Measurements from ENCODE around the gene DNAH7. TPM values are rescaled to one million over a fixed set of nuclear protein-coding genes. Genes with fewer than 3 reads are reported as not detected.

Gene DNAH7
- total and polyA plus RNA-seq, 9 of the 15 experiments (the other 6 are each of a cell fraction or from before 2014, with no cell fraction given): 0.03 to 0.42 (median 0.18) TPM

DNA sequence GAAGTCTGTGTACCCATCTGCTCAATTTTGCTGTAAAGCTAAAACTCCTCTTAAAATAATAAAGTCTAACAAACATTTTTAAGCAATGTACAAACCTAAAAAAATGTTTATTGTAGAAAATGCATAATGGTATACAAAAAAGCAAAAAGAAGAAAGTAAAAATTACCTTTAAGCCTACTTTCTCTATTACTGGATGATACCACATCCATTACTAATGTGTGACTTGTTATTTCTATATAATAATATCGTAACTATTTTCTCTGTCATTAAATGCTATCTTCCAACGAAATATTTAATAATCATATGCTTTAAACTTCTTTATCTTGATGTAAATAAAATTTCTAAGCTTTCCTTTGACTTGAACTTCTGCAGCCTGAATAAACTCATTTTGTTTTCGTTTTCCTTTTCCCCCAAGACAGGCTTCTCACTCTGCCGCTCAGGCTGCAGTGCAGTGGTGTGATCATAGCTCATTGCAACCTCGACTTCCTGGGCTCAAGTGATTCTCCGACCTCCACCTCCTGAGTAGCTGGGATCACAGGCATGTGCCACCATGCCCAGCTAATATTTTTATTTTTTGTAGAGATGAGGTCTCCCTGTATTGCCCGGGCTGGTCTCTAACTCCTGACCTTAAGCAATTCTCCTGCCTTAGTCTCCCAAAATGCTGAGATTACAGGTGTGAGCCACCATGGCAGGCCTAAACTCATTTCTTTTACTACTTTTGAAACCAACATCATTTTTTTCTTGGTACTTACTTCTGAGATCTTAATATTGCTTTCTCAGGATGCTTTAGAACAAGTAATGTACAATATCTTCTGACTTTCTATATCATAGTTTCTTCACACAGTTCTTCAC lies 18.1 kb upstream of the DNAH7 start:
- H4K20me1 ChIP-seq (replicated peaks; ENCODE audit: control insufficient read depth, insufficient read depth, low read length): no peaks in the 10 kb centered on the region
- H3K9me3 ChIP-seq (replicated peaks; ENCODE audit: control insufficient read depth, insufficient read depth, low read depth, low read length): no peaks in the 10 kb centered on the region; the same call in 1 of the 2 replicates
- ChIA-PET POLR2A (no interaction called here), CTCF (ENCODE audit: low intra/inter-chr PET ratio) (no interaction called here)
- WGBS (ENCODE audit: insufficient coverage, low coverage, missing lambda C conversion rate): 40% methylated on average over 7 of the region's 7 CpGs
- no peaks in the 10 kb centered on the region for H3K36me3 ChIP-seq (ENCODE audit: control insufficient read depth, insufficient read depth, low read length)
- no peaks in the 10 kb centered on the region for H3K79me2 ChIP-seq (ENCODE audit: control insufficient read depth, insufficient read depth, low read length)
- no peak overlapping the region for H3K4me2 ChIP-seq (ENCODE audit: insufficient read depth, low read length)
- H3K4me3 ChIP-seq: no peak overlapping the region
- intact Hi-C loops (cut with micrococcal nuclease) (no loop called here), in situ Hi-C loops (cut with MboI) (no loop called here)
- H3K27me3 ChIP-seq (ENCODE audit: control insufficient read depth in 2 of 2, insufficient read depth in 2 of 2, low read length in 2 of 2): no peaks in the 10 kb centered on the region
- no peak overlapping the region for H3K27ac ChIP-seq (ENCODE audit: extremely low read depth, low read depth, low read length)
- no TSS peak for BruUV-seq (replicated peaks)
- FAIRE-seq (no peak), DNase-seq (ENCODE audit: extremely low read depth in 1 of 4, low spot score in 3 of 4) (no peak), ATAC-seq (no peak)
- H2AFZ ChIP-seq (ENCODE audit: low read depth, low read length): no peak overlapping the region
- no peaks in the 10 kb centered on the region for H3K9me1 ChIP-seq (ENCODE audit: control insufficient read depth, insufficient read depth, low read length)
- H3K9ac ChIP-seq (ENCODE audit: insufficient read depth in 1 of 2, low read depth in 2 of 2, low read length in 2 of 2): no peak overlapping the region
- H3K4me1 ChIP-seq (replicated peaks in 1 of 2; ENCODE audit: control insufficient read depth in 2 of 2, insufficient read depth in 2 of 2, low read length in 2 of 2): no peaks in the 10 kb centered on the region
- TF ChIP-seq HMG20A (CRISPR knock-in tag; conservative IDR thresholded peaks at IDR 0.05) (no peak), IRF9 (tag; IDR thresholded peaks at IDR 0.05) (no peak), ZBTB1 (CRISPR knock-in tag; IDR thresholded peaks at IDR 0.05; ENCODE audit: borderline replicate concordance, low read depth) (no peak), PHTF2 (CRISPR knock-in tag; IDR thresholded peaks at IDR 0.05) (no peak), SIN3A (IDR thresholded peaks at IDR 0.05; ENCODE audit: borderline replicate concordance in 2 of 2, control insufficient read depth in 1 of 2, low read depth in 2 of 2, low read length in 2 of 2) (no peak), ELF4 (CRISPR knock-in tag; IDR thresholded peaks at IDR 0.05) (no peak), BCOR (IDR thresholded peaks at IDR 0.05) (no peak), MAFG (tag; conservative IDR thresholded peaks at IDR 0.05) (no peak), NFYB (IDR thresholded peaks at IDR 0.05; ENCODE audit: extremely low read depth, insufficient read length) (no peak), HCFC1 (IDR thresholded peaks at IDR 0.05; ENCODE audit: low read depth, low read length) (no peak), ZNF217 (CRISPR knock-in tag; IDR thresholded peaks at IDR 0.05) (no peak), GATAD2A (IDR thresholded peaks at IDR 0.05) (no peak), PML (IDR thresholded peaks at IDR 0.05; ENCODE audit: low read length) (no peak), ZNF644 (tag; IDR thresholded peaks at IDR 0.05; ENCODE audit: low read depth) (no peak)
- TF ChIP-seq, protein P1, sequence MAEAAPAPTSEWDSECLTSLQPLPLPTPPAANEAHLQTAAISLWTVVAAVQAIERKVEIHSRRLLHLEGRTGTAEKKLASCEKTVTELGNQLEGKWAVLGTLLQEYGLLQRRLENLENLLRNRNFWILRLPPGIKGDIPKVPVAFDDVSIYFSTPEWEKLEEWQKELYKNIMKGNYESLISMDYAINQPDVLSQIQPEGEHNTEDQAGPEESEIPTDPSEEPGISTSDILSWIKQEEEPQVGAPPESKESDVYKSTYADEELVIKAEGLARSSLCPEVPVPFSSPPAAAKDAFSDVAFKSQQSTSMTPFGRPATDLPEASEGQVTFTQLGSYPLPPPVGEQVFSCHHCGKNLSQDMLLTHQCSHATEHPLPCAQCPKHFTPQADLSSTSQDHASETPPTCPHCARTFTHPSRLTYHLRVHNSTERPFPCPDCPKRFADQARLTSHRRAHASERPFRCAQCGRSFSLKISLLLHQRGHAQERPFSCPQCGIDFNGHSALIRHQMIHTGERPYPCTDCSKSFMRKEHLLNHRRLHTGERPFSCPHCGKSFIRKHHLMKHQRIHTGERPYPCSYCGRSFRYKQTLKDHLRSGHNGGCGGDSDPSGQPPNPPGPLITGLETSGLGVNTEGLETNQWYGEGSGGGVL (CRISPR knock-in tag; IDR thresholded peaks at IDR 0.05): no peak
- TF ChIP-seq, protein P2, sequence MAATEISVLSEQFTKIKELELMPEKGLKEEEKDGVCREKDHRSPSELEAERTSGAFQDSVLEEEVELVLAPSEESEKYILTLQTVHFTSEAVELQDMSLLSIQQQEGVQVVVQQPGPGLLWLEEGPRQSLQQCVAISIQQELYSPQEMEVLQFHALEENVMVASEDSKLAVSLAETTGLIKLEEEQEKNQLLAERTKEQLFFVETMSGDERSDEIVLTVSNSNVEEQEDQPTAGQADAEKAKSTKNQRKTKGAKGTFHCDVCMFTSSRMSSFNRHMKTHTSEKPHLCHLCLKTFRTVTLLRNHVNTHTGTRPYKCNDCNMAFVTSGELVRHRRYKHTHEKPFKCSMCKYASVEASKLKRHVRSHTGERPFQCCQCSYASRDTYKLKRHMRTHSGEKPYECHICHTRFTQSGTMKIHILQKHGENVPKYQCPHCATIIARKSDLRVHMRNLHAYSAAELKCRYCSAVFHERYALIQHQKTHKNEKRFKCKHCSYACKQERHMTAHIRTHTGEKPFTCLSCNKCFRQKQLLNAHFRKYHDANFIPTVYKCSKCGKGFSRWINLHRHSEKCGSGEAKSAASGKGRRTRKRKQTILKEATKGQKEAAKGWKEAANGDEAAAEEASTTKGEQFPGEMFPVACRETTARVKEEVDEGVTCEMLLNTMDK (IDR thresholded peaks at IDR 0.05; ENCODE audit: borderline replicate concordance, insufficient read depth, low read depth, low read length, poor library complexity, severe bottlenecking): no peak
- TF ChIP-seq, protein P3, sequence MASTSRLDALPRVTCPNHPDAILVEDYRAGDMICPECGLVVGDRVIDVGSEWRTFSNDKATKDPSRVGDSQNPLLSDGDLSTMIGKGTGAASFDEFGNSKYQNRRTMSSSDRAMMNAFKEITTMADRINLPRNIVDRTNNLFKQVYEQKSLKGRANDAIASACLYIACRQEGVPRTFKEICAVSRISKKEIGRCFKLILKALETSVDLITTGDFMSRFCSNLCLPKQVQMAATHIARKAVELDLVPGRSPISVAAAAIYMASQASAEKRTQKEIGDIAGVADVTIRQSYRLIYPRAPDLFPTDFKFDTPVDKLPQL (IDR thresholded peaks at IDR 0.05; ENCODE audit: extremely low read depth, insufficient read length): no peak

All from K562 (cell line).